ENCODE results near the gene VPS35. TPM values are rescaled to one million over a fixed set of nuclear protein-coding genes. Genes with fewer than 3 reads are reported as not detected.

The VPS35 gene
- total and polyA plus RNA-seq, 10 of the 15 experiments (the other 5 are each of a cell fraction or from before 2014, with no cell fraction given): 28.5 to 125 (median 60.6) TPM

DNA sequence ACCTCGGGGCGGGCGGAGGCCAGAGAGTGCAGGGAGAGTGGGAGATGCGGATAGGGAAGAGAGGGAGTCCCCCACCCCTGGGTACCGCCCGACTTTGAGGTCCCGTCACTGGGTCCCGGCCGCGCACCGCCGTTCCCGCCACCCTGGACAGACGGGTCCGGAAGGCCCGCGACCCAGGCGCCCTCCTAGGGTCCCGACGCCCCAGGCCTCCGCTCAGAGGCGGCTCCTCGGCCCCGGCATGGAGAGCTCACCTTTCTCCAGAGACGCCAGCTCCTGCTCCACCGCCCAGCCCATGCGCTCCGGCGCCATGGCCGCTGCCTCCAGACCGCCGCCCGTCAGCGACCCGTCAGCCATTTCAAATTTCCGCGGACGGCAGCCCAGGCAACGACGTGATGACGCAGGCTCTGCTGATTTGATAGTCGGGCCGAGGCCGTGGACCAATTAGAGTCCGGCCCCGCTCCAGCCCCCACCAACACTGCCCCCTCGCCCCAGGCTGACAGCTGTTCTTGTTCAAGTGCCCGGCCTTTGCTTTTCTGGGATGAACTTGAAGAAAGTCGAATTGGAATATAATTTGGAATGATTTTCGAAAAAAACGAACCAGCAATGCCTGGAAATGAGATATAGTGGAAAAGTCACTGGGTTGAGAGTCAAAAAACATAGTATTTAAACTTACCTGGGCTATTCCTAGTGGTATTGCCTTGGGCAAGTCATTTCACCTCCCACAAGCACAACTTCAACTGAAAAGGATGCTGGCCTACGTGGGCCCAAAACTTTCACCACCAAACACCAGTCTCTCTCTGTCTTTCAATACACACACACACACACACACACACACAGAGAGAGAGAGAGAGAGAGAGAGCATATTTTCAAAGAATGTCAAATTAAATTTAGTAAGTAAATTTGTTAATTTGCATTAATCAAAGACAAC lies 67.7 kb downstream of the VPS35 start, which contains the start of gene SHCBP1 (continued):
- TF ChIP-seq, protein P1, sequence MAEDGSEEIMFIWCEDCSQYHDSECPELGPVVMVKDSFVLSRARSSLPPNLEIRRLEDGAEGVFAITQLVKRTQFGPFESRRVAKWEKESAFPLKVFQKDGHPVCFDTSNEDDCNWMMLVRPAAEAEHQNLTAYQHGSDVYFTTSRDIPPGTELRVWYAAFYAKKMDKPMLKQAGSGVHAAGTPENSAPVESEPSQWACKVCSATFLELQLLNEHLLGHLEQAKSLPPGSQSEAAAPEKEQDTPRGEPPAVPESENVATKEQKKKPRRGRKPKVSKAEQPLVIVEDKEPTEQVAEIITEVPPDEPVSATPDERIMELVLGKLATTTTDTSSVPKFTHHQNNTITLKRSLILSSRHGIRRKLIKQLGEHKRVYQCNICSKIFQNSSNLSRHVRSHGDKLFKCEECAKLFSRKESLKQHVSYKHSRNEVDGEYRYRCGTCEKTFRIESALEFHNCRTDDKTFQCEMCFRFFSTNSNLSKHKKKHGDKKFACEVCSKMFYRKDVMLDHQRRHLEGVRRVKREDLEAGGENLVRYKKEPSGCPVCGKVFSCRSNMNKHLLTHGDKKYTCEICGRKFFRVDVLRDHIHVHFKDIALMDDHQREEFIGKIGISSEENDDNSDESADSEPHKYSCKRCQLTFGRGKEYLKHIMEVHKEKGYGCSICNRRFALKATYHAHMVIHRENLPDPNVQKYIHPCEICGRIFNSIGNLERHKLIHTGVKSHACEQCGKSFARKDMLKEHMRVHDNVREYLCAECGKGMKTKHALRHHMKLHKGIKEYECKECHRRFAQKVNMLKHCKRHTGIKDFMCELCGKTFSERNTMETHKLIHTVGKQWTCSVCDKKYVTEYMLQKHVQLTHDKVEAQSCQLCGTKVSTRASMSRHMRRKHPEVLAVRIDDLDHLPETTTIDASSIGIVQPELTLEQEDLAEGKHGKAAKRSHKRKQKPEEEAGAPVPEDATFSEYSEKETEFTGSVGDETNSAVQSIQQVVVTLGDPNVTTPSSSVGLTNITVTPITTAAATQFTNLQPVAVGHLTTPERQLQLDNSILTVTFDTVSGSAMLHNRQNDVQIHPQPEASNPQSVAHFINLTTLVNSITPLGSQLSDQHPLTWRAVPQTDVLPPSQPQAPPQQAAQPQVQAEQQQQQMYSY (CRISPR knock-in tag; IDR thresholded peaks at IDR 0.05): no peak
- no peak for TF ChIP-seq ESRRA (IDR thresholded peaks at IDR 0.05; ENCODE audit: low read length)
- TF ChIP-seq TCF12 (IDR thresholded peaks at IDR 0.05; ENCODE audit: low read depth, low read length): peak; percentile 36; the same call in 1 of the 2 replicates
- no peak for TF ChIP-seq JUND (IDR thresholded peaks at IDR 0.05; ENCODE audit: low read depth, low read length)
- TF ChIP-seq IKZF1 (conservative IDR thresholded peaks at IDR 0.05): 0 out of 2 replicates have a peak, but pooled peaks have one; percentile 20
- peak; percentile 65 for TF ChIP-seq PBX3 (IDR thresholded peaks at IDR 0.05; ENCODE audit: insufficient replicate concordance, low read depth, low read length)
- TF ChIP-seq IRF4 (IDR thresholded peaks at IDR 0.05; ENCODE audit: low read depth, low read length): no peak
- TF ChIP-seq, protein P2, sequence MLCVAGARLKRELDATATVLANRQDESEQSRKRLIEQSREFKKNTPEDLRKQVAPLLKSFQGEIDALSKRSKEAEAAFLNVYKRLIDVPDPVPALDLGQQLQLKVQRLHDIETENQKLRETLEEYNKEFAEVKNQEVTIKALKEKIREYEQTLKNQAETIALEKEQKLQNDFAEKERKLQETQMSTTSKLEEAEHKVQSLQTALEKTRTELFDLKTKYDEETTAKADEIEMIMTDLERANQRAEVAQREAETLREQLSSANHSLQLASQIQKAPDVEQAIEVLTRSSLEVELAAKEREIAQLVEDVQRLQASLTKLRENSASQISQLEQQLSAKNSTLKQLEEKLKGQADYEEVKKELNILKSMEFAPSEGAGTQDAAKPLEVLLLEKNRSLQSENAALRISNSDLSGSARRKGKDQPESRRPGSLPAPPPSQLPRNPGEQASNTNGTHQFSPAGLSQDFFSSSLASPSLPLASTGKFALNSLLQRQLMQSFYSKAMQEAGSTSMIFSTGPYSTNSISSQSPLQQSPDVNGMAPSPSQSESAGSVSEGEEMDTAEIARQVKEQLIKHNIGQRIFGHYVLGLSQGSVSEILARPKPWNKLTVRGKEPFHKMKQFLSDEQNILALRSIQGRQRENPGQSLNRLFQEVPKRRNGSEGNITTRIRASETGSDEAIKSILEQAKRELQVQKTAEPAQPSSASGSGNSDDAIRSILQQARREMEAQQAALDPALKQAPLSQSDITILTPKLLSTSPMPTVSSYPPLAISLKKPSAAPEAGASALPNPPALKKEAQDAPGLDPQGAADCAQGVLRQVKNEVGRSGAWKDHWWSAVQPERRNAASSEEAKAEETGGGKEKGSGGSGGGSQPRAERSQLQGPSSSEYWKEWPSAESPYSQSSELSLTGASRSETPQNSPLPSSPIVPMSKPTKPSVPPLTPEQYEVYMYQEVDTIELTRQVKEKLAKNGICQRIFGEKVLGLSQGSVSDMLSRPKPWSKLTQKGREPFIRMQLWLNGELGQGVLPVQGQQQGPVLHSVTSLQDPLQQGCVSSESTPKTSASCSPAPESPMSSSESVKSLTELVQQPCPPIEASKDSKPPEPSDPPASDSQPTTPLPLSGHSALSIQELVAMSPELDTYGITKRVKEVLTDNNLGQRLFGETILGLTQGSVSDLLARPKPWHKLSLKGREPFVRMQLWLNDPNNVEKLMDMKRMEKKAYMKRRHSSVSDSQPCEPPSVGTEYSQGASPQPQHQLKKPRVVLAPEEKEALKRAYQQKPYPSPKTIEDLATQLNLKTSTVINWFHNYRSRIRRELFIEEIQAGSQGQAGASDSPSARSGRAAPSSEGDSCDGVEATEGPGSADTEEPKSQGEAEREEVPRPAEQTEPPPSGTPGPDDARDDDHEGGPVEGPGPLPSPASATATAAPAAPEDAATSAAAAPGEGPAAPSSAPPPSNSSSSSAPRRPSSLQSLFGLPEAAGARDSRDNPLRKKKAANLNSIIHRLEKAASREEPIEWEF (IDR thresholded peaks at IDR 0.05; ENCODE audit: insufficient replicate concordance, low read depth, low read length): no peak
- TF ChIP-seq TCF3 (IDR thresholded peaks at IDR 0.05; ENCODE audit: borderline replicate concordance, insufficient read depth, low read depth, low read length): no peak
- peak; percentile 94 for TF ChIP-seq POLR2A (IDR thresholded peaks at IDR 0.05; ENCODE audit: low read depth, low read length)
- peak; percentile 18; the same call in 1 of the 2 replicates for TF ChIP-seq PAX5 (IDR thresholded peaks at IDR 0.05; ENCODE audit: borderline replicate concordance, low read depth, low read length)
- TF ChIP-seq MEF2A (IDR thresholded peaks at IDR 0.05; ENCODE audit: insufficient read depth, low read depth, low read length): no peak
- no peak for TF ChIP-seq ETV6 (conservative IDR thresholded peaks at IDR 0.05 in 1 of 2, IDR thresholded peaks at IDR 0.05 in 1 of 2; ENCODE audit: borderline replicate concordance in 1 of 2, low read depth in 1 of 2)
- TF ChIP-seq, protein P3, sequence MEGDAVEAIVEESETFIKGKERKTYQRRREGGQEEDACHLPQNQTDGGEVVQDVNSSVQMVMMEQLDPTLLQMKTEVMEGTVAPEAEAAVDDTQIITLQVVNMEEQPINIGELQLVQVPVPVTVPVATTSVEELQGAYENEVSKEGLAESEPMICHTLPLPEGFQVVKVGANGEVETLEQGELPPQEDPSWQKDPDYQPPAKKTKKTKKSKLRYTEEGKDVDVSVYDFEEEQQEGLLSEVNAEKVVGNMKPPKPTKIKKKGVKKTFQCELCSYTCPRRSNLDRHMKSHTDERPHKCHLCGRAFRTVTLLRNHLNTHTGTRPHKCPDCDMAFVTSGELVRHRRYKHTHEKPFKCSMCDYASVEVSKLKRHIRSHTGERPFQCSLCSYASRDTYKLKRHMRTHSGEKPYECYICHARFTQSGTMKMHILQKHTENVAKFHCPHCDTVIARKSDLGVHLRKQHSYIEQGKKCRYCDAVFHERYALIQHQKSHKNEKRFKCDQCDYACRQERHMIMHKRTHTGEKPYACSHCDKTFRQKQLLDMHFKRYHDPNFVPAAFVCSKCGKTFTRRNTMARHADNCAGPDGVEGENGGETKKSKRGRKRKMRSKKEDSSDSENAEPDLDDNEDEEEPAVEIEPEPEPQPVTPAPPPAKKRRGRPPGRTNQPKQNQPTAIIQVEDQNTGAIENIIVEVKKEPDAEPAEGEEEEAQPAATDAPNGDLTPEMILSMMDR (IDR thresholded peaks at IDR 0.05 in 2 of 3, conservative IDR thresholded peaks at IDR 0.05 in 1 of 3; ENCODE audit: control insufficient read depth in 2 of 3, extremely low read depth in 1 of 3, insufficient read depth in 1 of 3, low read depth in 3 of 3, low read length in 3 of 3): no peak

Measured in GM12878 (cell line).